ENCODE results near the gene BBS9. TPM values are rescaled to one million over a fixed set of nuclear protein-coding genes. Genes with fewer than 3 reads are reported as not detected.
A peak's percentile ranks its signal among the peaks of the same experiment; 100 is the strongest.

The BBS9 gene
- total and polyA plus RNA-seq, 2 donors from 2014 or later: 9.0 to 23.4 TPM

DNA sequence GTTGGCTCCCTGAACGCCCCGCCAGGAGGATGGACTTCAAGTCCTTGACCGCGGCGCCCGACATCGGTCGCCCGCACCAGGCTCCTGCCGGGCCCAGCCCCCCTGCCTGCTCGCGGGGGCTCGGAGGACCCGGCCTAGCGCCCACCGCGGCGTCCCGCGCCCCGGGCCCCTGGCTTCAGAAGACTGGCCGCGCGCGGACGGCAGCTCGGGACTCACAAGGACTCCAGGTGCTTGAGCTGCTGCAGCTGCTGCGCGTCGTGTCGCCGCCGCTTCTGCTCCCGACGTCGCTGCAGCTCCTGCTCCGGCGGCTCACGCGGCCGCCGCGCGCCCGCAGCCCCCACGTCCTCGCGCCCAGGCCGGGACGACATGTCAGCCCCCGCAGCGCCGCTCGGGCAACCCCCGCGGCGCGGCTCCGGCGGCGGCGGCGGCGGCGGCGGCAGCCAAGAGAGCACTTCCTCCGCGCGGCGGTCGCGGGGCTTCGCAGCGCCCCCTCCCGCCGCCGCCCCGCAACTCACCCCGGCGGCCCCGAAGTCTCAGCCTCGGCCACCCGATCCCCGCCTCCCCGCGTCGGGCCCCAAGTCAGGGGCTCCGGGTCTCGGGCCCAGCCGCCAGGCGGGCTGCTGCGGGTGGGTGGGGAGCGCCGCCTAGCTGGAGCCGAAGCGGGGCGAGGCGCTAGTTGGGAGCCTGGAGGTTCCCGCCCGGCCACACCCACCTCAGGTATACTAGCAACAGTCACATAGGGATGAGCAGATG is 20.2 kb upstream of the BBS9 start, which contains the start of gene RP9:
RP9 (minus strand) TSS at position 400 of the 753 bp plus-strand sequence; CDS start at position 368, 32 bp downstream.
- H3K9me3 ChIP-seq (ENCODE audit: control insufficient read depth in 2 of 3, insufficient read depth in 1 of 3, low read length in 3 of 3): no peaks in the 10 kb centered on the region
- FAIRE-seq: no peak

DNA sequence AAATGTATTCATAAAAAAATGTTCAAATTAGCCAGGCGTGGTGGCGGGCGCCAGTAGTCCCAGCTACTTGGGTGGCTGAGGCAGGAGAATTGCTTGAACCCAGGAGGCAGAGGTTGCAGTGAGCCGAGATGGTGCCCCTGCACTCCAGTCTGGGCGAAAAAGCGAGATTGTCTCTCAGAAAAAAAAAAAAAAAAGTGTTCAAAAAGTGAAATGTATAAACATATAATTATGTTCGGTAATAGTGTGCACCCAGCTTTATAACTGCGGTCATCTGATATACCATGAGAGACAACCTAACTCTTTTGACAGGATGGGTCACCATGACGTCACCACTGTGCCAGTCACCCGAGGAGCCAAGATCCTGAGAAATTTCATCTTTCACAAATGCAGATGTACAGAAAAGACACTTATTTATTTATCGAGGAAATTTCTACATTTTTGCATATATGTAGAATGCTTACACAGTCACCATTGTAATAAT is 19.6 kb upstream of the BBS9 start:
- FAIRE-seq (no peak), DNase-seq (peak in 3 of 5 donors; percentile 20 to 44 (median 26))
- H3K36me3 ChIP-seq (ENCODE audit: control insufficient read depth in 2 of 3, insufficient read depth in 3 of 3, low read length in 3 of 3): no peaks in the 10 kb centered on the region
- H3K9me3 ChIP-seq (ENCODE audit: control insufficient read depth in 2 of 3, insufficient read depth in 1 of 3, low read length in 3 of 3): no peaks in the 10 kb centered on the region
- no peaks in the 10 kb centered on the region for H3K27me3 ChIP-seq (ENCODE audit: control insufficient read depth, insufficient read depth, low read length)
- TF ChIP-seq, protein P1, sequence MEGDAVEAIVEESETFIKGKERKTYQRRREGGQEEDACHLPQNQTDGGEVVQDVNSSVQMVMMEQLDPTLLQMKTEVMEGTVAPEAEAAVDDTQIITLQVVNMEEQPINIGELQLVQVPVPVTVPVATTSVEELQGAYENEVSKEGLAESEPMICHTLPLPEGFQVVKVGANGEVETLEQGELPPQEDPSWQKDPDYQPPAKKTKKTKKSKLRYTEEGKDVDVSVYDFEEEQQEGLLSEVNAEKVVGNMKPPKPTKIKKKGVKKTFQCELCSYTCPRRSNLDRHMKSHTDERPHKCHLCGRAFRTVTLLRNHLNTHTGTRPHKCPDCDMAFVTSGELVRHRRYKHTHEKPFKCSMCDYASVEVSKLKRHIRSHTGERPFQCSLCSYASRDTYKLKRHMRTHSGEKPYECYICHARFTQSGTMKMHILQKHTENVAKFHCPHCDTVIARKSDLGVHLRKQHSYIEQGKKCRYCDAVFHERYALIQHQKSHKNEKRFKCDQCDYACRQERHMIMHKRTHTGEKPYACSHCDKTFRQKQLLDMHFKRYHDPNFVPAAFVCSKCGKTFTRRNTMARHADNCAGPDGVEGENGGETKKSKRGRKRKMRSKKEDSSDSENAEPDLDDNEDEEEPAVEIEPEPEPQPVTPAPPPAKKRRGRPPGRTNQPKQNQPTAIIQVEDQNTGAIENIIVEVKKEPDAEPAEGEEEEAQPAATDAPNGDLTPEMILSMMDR (IDR thresholded peaks at IDR 0.05; ENCODE audit: borderline replicate concordance, extremely low read depth, insufficient read depth): no peak
- no peak overlapping the region for H3K27ac ChIP-seq (ENCODE audit: low read depth in 2 of 2, low read length in 2 of 2)
- intact Hi-C loops (cut with DNase I): no loop called here
- peak overlapping the region; percentile 36 to 62 (median 61) for H3K4me3 ChIP-seq (ENCODE audit: low read length in 3 of 3)
- H3K9ac ChIP-seq (ENCODE audit: low read length in 3 of 3): peak overlapping the region in 2 of 3 donors; percentile 14 to 69
- H3K4me1 ChIP-seq (ENCODE audit: control insufficient read depth in 2 of 3, insufficient read depth in 2 of 3, low read depth in 1 of 3, low read length in 3 of 3): peaks cover 3 to 18% (median 13%) of the 10 kb centered on the region in 3 donors

More for the DNA sequence above, 20.2 kb upstream of the BBS9 start, which contains the start of gene RP9:
- DNase-seq: peak; percentile 87 to 95 (median 90)
- H3K36me3 ChIP-seq (ENCODE audit: control insufficient read depth in 2 of 3, insufficient read depth in 3 of 3, low read length in 3 of 3): no peaks in the 10 kb centered on the region
- peak within 1 kb of the TSS in 1 of 2 donors; percentile 67 for H3K27ac ChIP-seq (ENCODE audit: low read depth in 2 of 2, low read length in 2 of 2)
- peaks cover 3 to 18% (median 13%) of the 10 kb centered on the region in 3 donors for H3K4me1 ChIP-seq (ENCODE audit: control insufficient read depth in 2 of 3, insufficient read depth in 2 of 3, low read depth in 1 of 3, low read length in 3 of 3)
- intact Hi-C loops (cut with DNase I): no loop called here
- TF ChIP-seq, protein P1 (IDR thresholded peaks at IDR 0.05; ENCODE audit: borderline replicate concordance, extremely low read depth, insufficient read depth): peak; percentile 65
- H3K9ac ChIP-seq (ENCODE audit: low read length in 3 of 3): peak within 1 kb of the TSS; percentile 69 to 82 (median 74)
- H3K27me3 ChIP-seq (ENCODE audit: control insufficient read depth, insufficient read depth, low read length): no peaks in the 10 kb centered on the region
- peak within 1 kb of the TSS; percentile 61 to 84 (median 78) for H3K4me3 ChIP-seq (ENCODE audit: low read length in 3 of 3)

GRCh38 chr7:33111614-33112013 is 17.8 kb upstream of the BBS9 start:
- intact Hi-C loops (cut with DNase I): no loop called here
- Histone ChIP-seq H3K9me3 (ENCODE audit: control insufficient read depth in 2 of 3, insufficient read depth in 1 of 3, low read length in 3 of 3) (no peaks in the 10 kb centered on the region), H3K9ac (ENCODE audit: low read length in 3 of 3) (no peak overlapping the region), H3K4me3 (ENCODE audit: low read length in 3 of 3) (no peak overlapping the region), H3K4me1 (ENCODE audit: control insufficient read depth in 2 of 3, insufficient read depth in 2 of 3, low read depth in 1 of 3, low read length in 3 of 3) (peaks cover 3 to 18% (median 11%) of the 10 kb centered on the region in 3 donors), H3K36me3 (ENCODE audit: control insufficient read depth in 2 of 3, insufficient read depth in 3 of 3, low read length in 3 of 3) (no peaks in the 10 kb centered on the region), H3K27me3 (ENCODE audit: control insufficient read depth, insufficient read depth, low read length) (no peaks in the 10 kb centered on the region), H3K27ac (ENCODE audit: low read depth in 2 of 2, low read length in 2 of 2) (no peak overlapping the region)
- DNase-seq: no peak
- TF ChIP-seq, protein P1 (IDR thresholded peaks at IDR 0.05; ENCODE audit: borderline replicate concordance, extremely low read depth, insufficient read depth): no peak
- no peak for FAIRE-seq

Data from kidney (tissue), 14 donors.